ENCODE results near the gene TMEM132E.

DNA sequence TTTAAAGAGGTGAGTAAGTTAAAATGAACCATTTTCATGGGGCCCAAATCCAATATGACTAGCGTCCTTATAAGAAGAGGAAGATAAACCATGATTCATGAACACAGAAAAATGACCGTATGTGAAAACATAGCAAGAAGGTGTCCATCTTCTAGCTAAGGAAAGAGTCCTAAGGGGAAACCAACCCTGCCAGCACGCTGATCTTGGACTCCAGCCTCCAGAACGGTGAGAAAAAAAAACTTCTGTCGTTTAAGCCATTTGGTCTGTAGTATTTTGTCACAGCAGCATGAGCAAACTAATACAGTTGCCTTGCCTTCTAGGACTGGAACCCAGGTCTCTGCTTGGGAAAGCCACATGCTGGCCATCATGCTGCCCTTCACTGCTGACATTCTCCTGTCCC, 4.2 kb upstream of the TMEM132E start:
- TF ChIP-seq, protein P1, sequence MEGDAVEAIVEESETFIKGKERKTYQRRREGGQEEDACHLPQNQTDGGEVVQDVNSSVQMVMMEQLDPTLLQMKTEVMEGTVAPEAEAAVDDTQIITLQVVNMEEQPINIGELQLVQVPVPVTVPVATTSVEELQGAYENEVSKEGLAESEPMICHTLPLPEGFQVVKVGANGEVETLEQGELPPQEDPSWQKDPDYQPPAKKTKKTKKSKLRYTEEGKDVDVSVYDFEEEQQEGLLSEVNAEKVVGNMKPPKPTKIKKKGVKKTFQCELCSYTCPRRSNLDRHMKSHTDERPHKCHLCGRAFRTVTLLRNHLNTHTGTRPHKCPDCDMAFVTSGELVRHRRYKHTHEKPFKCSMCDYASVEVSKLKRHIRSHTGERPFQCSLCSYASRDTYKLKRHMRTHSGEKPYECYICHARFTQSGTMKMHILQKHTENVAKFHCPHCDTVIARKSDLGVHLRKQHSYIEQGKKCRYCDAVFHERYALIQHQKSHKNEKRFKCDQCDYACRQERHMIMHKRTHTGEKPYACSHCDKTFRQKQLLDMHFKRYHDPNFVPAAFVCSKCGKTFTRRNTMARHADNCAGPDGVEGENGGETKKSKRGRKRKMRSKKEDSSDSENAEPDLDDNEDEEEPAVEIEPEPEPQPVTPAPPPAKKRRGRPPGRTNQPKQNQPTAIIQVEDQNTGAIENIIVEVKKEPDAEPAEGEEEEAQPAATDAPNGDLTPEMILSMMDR (IDR thresholded peaks at IDR 0.05), result no peak
- TF ChIP-seq POLR2A (IDR thresholded peaks at IDR 0.05), result no peak

Measured in suprapubic skin (tissue), 3 donors.